Activated CD8-positive, alpha-beta T cell treated with anti-CD3 and anti-CD28 coated beads, Interleukin-2, amount 10 ng/mL, durations not matched to agents 7 days and 5 days (primary cell): ENCODE data around the gene QSOX1. TPM values are rescaled to one million over a fixed set of nuclear protein-coding genes. Genes with fewer than 3 reads are reported as not detected.

Experiments
- ATAC-seq: fragments of 150-1000 bp; cut with Tn5 transposase; one replicate; pipeline ENCODE4 v1.10.0; 2021; ENCODE audit warnings: moderate library complexity
- CTCF ChIA-PET: fragments of 350-600 bp; sonication (Branson Sonifier 250); formaldehyde crosslinking; loops from one replicate; lab custom pipeline; 2021; ENCODE audit warnings: antibody characterized with exemption; lab: Charles Lee
- POLR2A ChIA-PET: fragments of 350-600 bp; sonication (Branson Sonifier 250); formaldehyde crosslinking; loops from one replicate; lab custom pipeline; 2021; ENCODE audit warnings: antibody characterized with exemption; lab: Charles Lee
- DNase-seq: peaks from one replicate; pipeline ENCODE4 v3.0.0-alpha.2; 2020
- H3K27ac Mint-ChIP-seq: one replicate; pipeline ENCODE4 v1.8.0; 2021; ENCODE audit warnings: mild to moderate bottlenecking, mixed read lengths
- H3K27me3 Mint-ChIP-seq: one replicate; pipeline ENCODE4 v1.8.0; 2021; ENCODE audit warnings: low read depth, mixed read lengths
- H3K36me3 Mint-ChIP-seq: one replicate; pipeline ENCODE4 v1.8.0; 2021; ENCODE audit warnings: low read depth, mixed read lengths
- H3K4me1 Mint-ChIP-seq: one replicate; pipeline ENCODE4 v1.8.0; 2021; ENCODE audit warnings: low read depth, mixed read lengths
- H3K4me3 Mint-ChIP-seq: one replicate; pipeline ENCODE4 v1.8.0; 2021; ENCODE audit warnings: mild to moderate bottlenecking, mixed read lengths
- H3K9me3 Mint-ChIP-seq: one replicate; pipeline ENCODE4 v1.8.0; 2022; ENCODE audit warnings: mixed read lengths; ENCODE audit not compliant: insufficient read depth
- total RNA-seq, 2 experiments: library from RNA; stranded (reverse); gene quantifications; one replicate each; pipeline ENCODE4 v1.2.3, GENCODE V29; 2021

QSOX1 gene
- total RNA-seq, 2 experiments from 2014 or later, result 23.9 to 25.2 TPM

- Mint-ChIP-seq H3K36me3 (no peaks in the 10 kb centered on the region), H3K4me1 (peaks cover 30% of the 10 kb centered on the region), H3K27ac (no peak overlapping the region), H3K9me3 (no peaks in the 10 kb centered on the region), H3K4me3 (no peak overlapping the region), H3K27me3 (peaks cover 78% of the 10 kb centered on the region)
- ChIA-PET CTCF (interaction anchor here (1.4 to 1.7 kb wide), 3 partner anchors 20 to 52 kb away, joined by 3 to 4 read pairs (median 3); no protein-coding TSS in a partner anchor), POLR2A (no interaction called here)
- ATAC-seq (no peak), DNase-seq (no peak)
Observed at GRCh38 chr1:180232521-180233043, 77.9 kb downstream of the QSOX1 start.

GRCh38 chr1:180233191-180234011, 78.7 kb downstream of the QSOX1 start:
- Mint-ChIP-seq H3K27ac (no peak overlapping the region), H3K4me3 (peak overlapping the region; percentile 18), H3K36me3 (no peaks in the 10 kb centered on the region)

DNA sequence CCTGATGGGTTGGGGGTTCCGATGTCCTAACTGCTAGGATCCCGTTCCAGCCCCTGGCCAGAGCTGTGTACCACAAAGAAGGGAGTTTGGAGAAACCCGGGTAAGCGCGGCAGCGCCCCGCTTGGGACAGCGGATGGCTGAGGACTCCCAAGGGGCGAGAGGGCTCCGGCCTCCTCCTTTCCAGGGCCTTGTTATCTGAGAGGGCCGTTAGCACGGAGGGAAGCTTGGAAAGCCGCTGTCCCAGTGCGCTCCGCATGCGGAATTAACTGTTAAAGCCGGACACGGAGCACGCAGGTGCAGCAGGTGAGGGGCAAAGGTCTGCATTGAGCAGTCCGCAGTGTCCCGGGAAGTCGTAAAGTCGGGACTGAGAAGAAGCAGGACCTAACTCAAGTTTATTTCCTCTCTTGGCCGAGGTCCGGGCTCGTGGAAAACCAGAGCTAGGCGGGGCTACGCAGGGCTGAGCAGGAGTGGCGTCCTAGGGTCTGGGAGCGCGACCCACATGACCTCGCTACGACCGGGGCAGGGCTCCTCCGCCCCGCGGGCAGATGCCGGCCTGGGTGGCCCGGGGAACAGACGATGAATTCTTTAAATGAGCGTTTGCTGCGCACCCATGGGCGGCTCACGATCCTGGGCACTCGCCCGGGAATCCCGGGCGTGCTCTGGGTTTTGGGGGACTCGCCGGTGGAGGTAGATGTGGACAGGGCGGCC, 79.9 kb downstream of the QSOX1 start:
- no peak for ATAC-seq
- Mint-ChIP-seq H3K9me3 (no peaks in the 10 kb centered on the region), H3K4me1 (peaks cover 23% of the 10 kb centered on the region), H3K36me3 (no peaks in the 10 kb centered on the region), H3K27ac (no peak overlapping the region), H3K4me3 (peak overlapping the region; percentile 22), H3K27me3 (peaks cover 77% of the 10 kb centered on the region)
- ChIA-PET CTCF (interaction anchor here (1.1 kb wide), 1 partner anchor 425 kb away, joined by 3 read pairs; no protein-coding TSS in a partner anchor), POLR2A (no interaction called here)
- no peak for DNase-seq

More at GRCh38 chr1:180233191-180234011, 78.7 kb downstream of the QSOX1 start:
- POLR2A ChIA-PET, result no interaction called here
- ATAC-seq, result no peak
- Mint-ChIP-seq H3K4me1 (peaks cover 29% of the 10 kb centered on the region), H3K27me3 (peaks cover 78% of the 10 kb centered on the region), H3K9me3 (no peaks in the 10 kb centered on the region)
- DNase-seq, result no peak
- CTCF ChIA-PET, result no interaction called here

DNA sequence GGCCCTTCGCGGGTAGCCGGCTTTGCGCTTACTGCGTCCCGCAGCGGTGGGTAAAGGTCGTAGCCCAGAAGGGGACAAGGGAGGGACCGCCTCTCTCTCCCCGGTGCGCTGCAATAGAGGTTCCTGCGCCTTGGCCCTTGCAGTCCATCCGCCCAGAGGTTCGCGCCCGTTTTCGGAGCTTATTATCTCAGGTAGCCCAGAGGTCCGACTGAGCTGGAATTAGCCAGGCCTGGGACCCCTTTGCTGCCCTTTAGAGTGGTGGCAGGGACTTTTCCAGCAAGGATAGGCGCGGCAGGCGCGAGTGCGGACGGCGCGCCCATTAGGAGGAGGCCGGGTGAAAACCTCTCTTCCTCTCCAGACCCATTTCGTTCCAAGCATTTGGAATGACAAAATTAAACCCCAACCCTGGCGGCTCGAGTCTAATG, 80.4 kb downstream of the QSOX1 start:
- no peak for ATAC-seq
- H3K4me3 Mint-ChIP-seq, result no peak overlapping the region

DNA sequence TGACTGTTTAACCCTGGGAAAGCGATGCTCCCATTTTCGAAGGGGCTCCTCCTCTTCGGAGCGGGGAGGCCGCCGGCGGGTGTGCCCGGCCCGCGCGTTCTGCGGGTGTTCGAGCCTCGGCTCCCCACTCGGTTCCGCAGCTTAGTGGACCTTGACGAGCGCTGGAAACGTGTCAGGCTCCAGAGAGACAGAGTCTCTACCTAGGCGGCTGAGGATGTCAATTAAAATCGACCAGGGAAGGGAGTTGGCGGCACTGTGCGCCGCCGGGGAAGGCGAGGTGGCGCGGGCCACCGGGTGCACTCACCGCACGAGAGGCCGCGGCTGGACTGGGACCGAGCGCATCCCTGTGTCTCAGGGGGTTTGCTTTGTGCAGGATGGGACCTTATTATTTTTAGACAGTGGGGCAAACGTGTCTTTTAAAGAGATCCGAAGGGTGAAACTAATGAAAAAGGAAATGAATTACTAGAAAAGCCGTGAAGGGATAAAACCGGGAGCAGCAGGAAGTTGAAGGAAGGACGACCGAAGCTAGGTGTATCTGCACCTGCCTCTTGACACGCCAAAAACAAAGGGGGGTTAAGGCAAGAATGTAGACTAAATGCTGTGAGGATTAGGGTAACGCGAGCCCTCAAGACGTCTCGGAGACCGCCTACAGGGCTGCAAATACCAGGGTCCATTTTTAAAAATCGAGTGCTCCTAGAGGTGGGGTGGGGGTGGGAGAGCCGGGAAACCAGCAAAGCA, 81.0 kb downstream of the QSOX1 start:
- ATAC-seq (no peak), DNase-seq (no peak)
- peaks cover 84% of the 10 kb centered on the region for H3K27me3 Mint-ChIP-seq
- H3K4me1 Mint-ChIP-seq, result peaks cover 21% of the 10 kb centered on the region
- ChIA-PET CTCF (no interaction called here), POLR2A (no interaction called here)
- H3K4me3 Mint-ChIP-seq, result no peak overlapping the region
- no peaks in the 10 kb centered on the region for H3K36me3 Mint-ChIP-seq
- no peak overlapping the region for H3K27ac Mint-ChIP-seq
- H3K9me3 Mint-ChIP-seq, result no peaks in the 10 kb centered on the region

More for the DNA sequence above, 80.4 kb downstream of the QSOX1 start:
- ChIA-PET CTCF (interaction anchor here (1.1 kb wide), 1 partner anchor 425 kb away, joined by 3 read pairs; no protein-coding TSS in a partner anchor), POLR2A (no interaction called here)
- Mint-ChIP-seq H3K27ac (no peak overlapping the region), H3K9me3 (no peaks in the 10 kb centered on the region), H3K4me1 (peaks cover 23% of the 10 kb centered on the region), H3K36me3 (no peaks in the 10 kb centered on the region), H3K27me3 (peaks cover 80% of the 10 kb centered on the region)
- DNase-seq, result no peak

- H3K27me3 Mint-ChIP-seq, result peaks cover 86% of the 10 kb centered on the region
- ChIA-PET POLR2A (no interaction called here), CTCF (interaction anchor here (2.2 kb wide), 1 partner anchor 57 kb away, joined by 7 read pairs; no protein-coding TSS in a partner anchor)
- H3K4me3 Mint-ChIP-seq, result no peak overlapping the region
- H3K36me3 Mint-ChIP-seq, result no peaks in the 10 kb centered on the region
- ATAC-seq (no peak), DNase-seq (no peak)
- no peaks in the 10 kb centered on the region for H3K9me3 Mint-ChIP-seq
- peaks cover 17% of the 10 kb centered on the region for H3K4me1 Mint-ChIP-seq
- no peak overlapping the region for H3K27ac Mint-ChIP-seq
Observed at GRCh38 chr1:180236698-180237509, 82.2 kb downstream of the QSOX1 start.

DNA sequence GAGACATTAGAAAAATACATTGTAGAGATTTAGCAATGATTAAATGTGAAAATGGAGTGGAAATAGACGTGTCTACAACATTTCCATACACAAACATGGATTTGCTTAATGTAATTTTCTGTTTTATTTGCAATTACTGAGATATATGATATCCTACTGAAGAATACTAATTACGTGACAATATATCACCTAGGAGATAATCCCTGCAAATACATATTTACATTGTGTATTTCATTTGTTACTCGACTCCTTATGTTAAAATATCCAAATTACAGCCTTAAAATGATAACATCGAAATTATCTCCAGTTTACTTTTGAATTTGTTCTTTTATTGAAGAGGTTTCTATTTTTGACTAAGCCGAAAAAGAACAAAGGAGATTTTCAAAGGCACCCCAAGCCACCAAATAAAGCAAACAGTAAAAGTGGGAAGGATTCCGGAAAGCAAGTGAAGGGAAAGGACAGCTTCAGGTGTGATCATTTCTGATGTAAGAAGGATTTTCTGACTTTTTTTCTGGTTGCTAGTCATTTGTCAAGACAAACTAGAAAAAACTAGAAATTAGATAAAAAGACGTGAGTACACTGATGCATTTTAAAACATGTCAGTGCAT, 83.3 kb downstream of the QSOX1 start:
- no peak for ATAC-seq
- Mint-ChIP-seq H3K36me3 (no peaks in the 10 kb centered on the region), H3K4me3 (no peak overlapping the region), H3K27me3 (peaks cover 82% of the 10 kb centered on the region), H3K27ac (no peak overlapping the region), H3K4me1 (peaks cover 13% of the 10 kb centered on the region), H3K9me3 (no peaks in the 10 kb centered on the region)
- ChIA-PET CTCF (interaction anchor here (2.2 kb wide), 1 partner anchor 58 kb away, joined by 7 read pairs; no protein-coding TSS in a partner anchor), POLR2A (no interaction called here)
- no peak for DNase-seq

GRCh38 chr1:180238675-180239074, 84.0 kb downstream of the QSOX1 start:
- Mint-ChIP-seq H3K9me3 (no peaks in the 10 kb centered on the region), H3K4me1 (peaks cover 13% of the 10 kb centered on the region), H3K27me3 (peaks cover 76% of the 10 kb centered on the region), H3K36me3 (no peaks in the 10 kb centered on the region), H3K27ac (no peak overlapping the region), H3K4me3 (no peak overlapping the region)
- ChIA-PET CTCF (interaction anchor here (1.4 to 2.2 kb wide), 2 partner anchors 14 to 59 kb away, joined by 4 to 7 read pairs; no protein-coding TSS in a partner anchor), POLR2A (no interaction called here)
- DNase-seq (no peak), ATAC-seq (no peak)

DNA sequence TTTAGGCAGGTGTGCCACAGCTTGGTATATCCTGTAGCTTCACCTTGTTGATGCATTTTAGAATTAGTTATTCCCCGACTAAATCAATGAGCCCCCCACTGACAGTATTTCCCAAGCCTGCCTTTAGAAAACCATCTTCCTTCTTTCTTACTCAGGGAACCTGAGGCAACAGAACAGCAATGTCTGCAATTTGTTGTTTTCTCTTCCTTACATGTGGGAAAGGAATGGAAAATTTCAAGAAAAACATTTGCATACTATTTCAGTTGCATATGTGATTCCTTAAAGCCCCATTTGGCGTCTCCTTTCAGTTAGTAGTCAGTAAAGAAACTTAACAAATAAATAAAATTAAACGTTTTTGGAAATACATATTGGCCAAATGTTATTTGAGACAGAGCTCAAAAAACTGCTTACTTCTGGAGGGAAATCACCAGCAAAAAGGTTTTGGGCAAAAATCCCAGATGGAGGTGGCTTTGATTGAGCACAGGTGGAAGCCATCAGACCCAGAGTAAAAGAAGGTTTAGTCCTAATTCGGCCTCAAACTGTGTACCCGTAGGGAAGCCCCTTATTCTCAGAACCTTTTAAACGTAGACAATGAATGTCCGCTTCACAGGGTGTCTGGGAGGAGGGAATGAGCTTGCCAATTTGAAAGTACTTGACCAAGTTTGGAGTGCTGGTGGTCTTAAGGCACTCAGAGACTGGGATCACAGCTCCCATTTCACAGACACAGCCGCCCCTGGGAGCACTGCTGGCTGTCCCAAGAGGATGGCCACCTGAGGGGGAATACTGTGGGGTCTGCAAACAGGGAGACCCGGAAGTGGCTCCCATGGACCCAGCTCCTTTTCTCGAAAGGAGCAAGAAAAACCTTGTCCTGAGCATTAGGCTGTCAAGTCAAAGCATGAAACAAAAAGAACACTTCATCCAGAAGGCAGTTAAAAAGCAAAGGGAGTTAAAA, 84.8 kb downstream of the QSOX1 start:
- ATAC-seq (no peak), DNase-seq (no peak)
- Mint-ChIP-seq H3K36me3 (no peaks in the 10 kb centered on the region), H3K9me3 (no peaks in the 10 kb centered on the region), H3K27ac (no peak overlapping the region), H3K4me1 (peaks cover 9% of the 10 kb centered on the region), H3K4me3 (no peak overlapping the region), H3K27me3 (peaks cover 70% of the 10 kb centered on the region)
- CTCF ChIA-PET, result interaction anchor here (1.4 to 2.2 kb wide), 2 partner anchors 14 to 59 kb away, joined by 4 to 7 read pairs; no protein-coding TSS in a partner anchor
- POLR2A ChIA-PET, result no interaction called here
